ENCODE results near the gene SLC12A9. TPM values are rescaled to one million over a fixed set of nuclear protein-coding genes. Genes with fewer than 3 reads are reported as not detected.

The SLC12A9 gene
- total and polyA plus RNA-seq, 2 of the 8 experiments (the other 6 are each of a cell fraction or from before 2014, with no cell fraction given) = 31.4 to 40.1 TPM

- peak within 1 kb of the TSS; percentile 90 to 92 for H3K4me2 ChIP-seq (ENCODE audit: insufficient read depth in 1 of 2, low read depth in 2 of 2, low read length in 2 of 2)
- H3K36me3 ChIP-seq (ENCODE audit: control insufficient read depth in 2 of 4, insufficient read depth in 4 of 4, low read length in 3 of 4) = peaks cover 9 to 14% (median 13%) of the 10 kb centered on the region in 4 experiments; a peak in 7 of 8 replicates
- H3K4ac ChIP-seq (replicated peaks; ENCODE audit: insufficient read length, low read depth, low read length) = peak within 1 kb of the TSS; percentile 96
- H4K91ac ChIP-seq (replicated peaks; ENCODE audit: insufficient read length, low read length) = peak within 1 kb of the TSS; percentile 68
- peaks cover 5% of the 10 kb centered on the region; the same call in 1 of the 2 replicates for H3K79me1 ChIP-seq (ENCODE audit: low read depth, low read length)
- peaks cover 0 to 13% (median 10%) of the 10 kb centered on the region in 4 experiments; a peak in 6 of 7 replicates for H3K4me1 ChIP-seq (replicated peaks in 1 of 4; ENCODE audit: control insufficient read depth in 3 of 4, insufficient read depth in 4 of 4, low read length in 3 of 4)
- peaks cover 15% of the 10 kb centered on the region for H3K23me2 ChIP-seq (ENCODE audit: low read depth, low read length)
- H4K8ac ChIP-seq (ENCODE audit: extremely low read depth, insufficient read depth, low read length) = peak within 1 kb of the TSS; percentile 91
- DNase-seq (ENCODE audit: low read depth in 1 of 2, low spot score in 2 of 2) = peak in 1 of 2 experiments; percentile 93
- no peak for FAIRE-seq
- H3K9me3 ChIP-seq (ENCODE audit: insufficient read depth in 2 of 2, low read depth in 1 of 2, low read length in 1 of 2) = no peaks in the 10 kb centered on the region
- H3K18ac ChIP-seq (ENCODE audit: extremely low read depth, low read length) = peak within 1 kb of the TSS; percentile 60
- CTCF ChIA-PET (ENCODE audit: partially characterized antibody) = interaction anchor here (0.6 to 3.9 kb wide), 21 partner anchors 8 to 238 kb away, joined by 3 to 65 read pairs (median 3); partner anchors contain the start of genes SLC12A9 and UFSP1
- peaks cover 7 to 38% of the 10 kb centered on the region in 2 experiments for H3K79me2 ChIP-seq (ENCODE audit: control insufficient read depth in 1 of 2, insufficient read depth in 2 of 2, low read length in 2 of 2)
- peaks cover 14 to 24% of the 10 kb centered on the region in 2 experiments for H4K20me1 ChIP-seq (replicated peaks in 1 of 2; ENCODE audit: control insufficient read depth in 1 of 2, insufficient read depth in 2 of 2, low read length in 2 of 2)
- no peak within 1 kb of the TSS for H2BK20ac ChIP-seq (ENCODE audit: low read length)
- H3K4me3 ChIP-seq (ENCODE audit: extremely low read depth in 1 of 4, insufficient read depth in 2 of 4, low read depth in 3 of 4, low read length in 4 of 4) = peak within 1 kb of the TSS; percentile 88 to 100 (median 92)
- no peaks in the 10 kb centered on the region for H3K27me3 ChIP-seq (replicated peaks in 1 of 4; ENCODE audit: control insufficient read depth in 3 of 4, extremely low read depth in 1 of 4, insufficient read depth in 3 of 4, low read length in 3 of 4)
- H3K56ac ChIP-seq (replicated peaks; ENCODE audit: insufficient read length, low read depth, low read length) = peak within 1 kb of the TSS; percentile 78
- H2BK12ac ChIP-seq (ENCODE audit: low read depth, low read length) = peak within 1 kb of the TSS; percentile 44; the same call in 1 of the 2 replicates
- WGBS, 2 experiments (ENCODE audit: extremely low coverage in 1 of 2, insufficient coverage in 1 of 2, insufficient read length in 1 of 2, insufficient replicate concordance in 2 of 2, low coverage in 1 of 2, low lambda C conversion rate in 2 of 2, missing lambda C conversion rate in 1 of 2) = 1% methylated on average over 27 of the region's 80 CpGs; no CpG with 5 or more reads in 1 of the 2 experiments
- peak within 1 kb of the TSS; percentile 72; the same call in 1 of the 2 replicates for H2BK15ac ChIP-seq (ENCODE audit: low read length)
- H4K5ac ChIP-seq (ENCODE audit: insufficient read length, low read depth, low read length) = peak within 1 kb of the TSS; percentile 93
- no peak within 1 kb of the TSS for H3K23ac ChIP-seq (ENCODE audit: insufficient read length)
- peak within 1 kb of the TSS; percentile 65 for H2BK120ac ChIP-seq (replicated peaks; ENCODE audit: low read depth, low read length)
- peak within 1 kb of the TSS; percentile 85; the same call in 1 of the 2 replicates for H2AK5ac ChIP-seq (ENCODE audit: low read depth, low read length)
- POLR2A ChIA-PET (ENCODE audit: partially characterized antibody) = interaction anchor here (0.6 to 6.5 kb wide), 31 partner anchors 9 to 465 kb away, joined by 3 to 76 read pairs (median 4); partner anchors contain the start of genes FBXO24, LRCH4, MOSPD3 and POP7
- peak within 1 kb of the TSS; percentile 81 for H3K27ac ChIP-seq (ENCODE audit: low read depth, low read length)
- H2BK5ac ChIP-seq (ENCODE audit: low read depth, low read length) = peak within 1 kb of the TSS; percentile 50; the same call in 1 of the 2 replicates
- H3K14ac ChIP-seq (ENCODE audit: insufficient read length) = peak within 1 kb of the TSS; percentile 50
- peak within 1 kb of the TSS; percentile 81 to 96 (median 88) for H3K9ac ChIP-seq (replicated peaks in 1 of 4; ENCODE audit: extremely low read depth in 1 of 4, low read depth in 3 of 4, low read length in 3 of 4)
- no peak within 1 kb of the TSS; the same call in 1 of the 2 replicates for H2AFZ ChIP-seq (ENCODE audit: low read length)
- TF ChIP-seq POLR2AphosphoS5 (IDR thresholded peaks at IDR 0.05; ENCODE audit: low read depth, low read length) = peak; percentile 80
- no peak for TF ChIP-seq GABPA (IDR thresholded peaks at IDR 0.05; ENCODE audit: borderline replicate concordance, insufficient read depth, low read length)
- no peak for TF ChIP-seq ATF3 (IDR thresholded peaks at IDR 0.05; ENCODE audit: insufficient read depth, low read depth, low read length)
- no peak for TF ChIP-seq BRCA1 (IDR thresholded peaks at IDR 0.05; ENCODE audit: low read depth, low read length)
- TF ChIP-seq TAF7 (optimal IDR thresholded peaks at IDR 0.05; ENCODE audit: borderline replicate concordance, low read depth, low read length) = peak; percentile 1
- TF ChIP-seq, protein P1, sequence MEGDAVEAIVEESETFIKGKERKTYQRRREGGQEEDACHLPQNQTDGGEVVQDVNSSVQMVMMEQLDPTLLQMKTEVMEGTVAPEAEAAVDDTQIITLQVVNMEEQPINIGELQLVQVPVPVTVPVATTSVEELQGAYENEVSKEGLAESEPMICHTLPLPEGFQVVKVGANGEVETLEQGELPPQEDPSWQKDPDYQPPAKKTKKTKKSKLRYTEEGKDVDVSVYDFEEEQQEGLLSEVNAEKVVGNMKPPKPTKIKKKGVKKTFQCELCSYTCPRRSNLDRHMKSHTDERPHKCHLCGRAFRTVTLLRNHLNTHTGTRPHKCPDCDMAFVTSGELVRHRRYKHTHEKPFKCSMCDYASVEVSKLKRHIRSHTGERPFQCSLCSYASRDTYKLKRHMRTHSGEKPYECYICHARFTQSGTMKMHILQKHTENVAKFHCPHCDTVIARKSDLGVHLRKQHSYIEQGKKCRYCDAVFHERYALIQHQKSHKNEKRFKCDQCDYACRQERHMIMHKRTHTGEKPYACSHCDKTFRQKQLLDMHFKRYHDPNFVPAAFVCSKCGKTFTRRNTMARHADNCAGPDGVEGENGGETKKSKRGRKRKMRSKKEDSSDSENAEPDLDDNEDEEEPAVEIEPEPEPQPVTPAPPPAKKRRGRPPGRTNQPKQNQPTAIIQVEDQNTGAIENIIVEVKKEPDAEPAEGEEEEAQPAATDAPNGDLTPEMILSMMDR (IDR thresholded peaks at IDR 0.05; ENCODE audit: control extremely low read depth in 1 of 3, insufficient read depth in 1 of 3, low read depth in 1 of 3, low read length in 3 of 3) = peak; percentile 55 to 63 (median 61)
These were observed 24.9 kb upstream of the SLC12A9 start, which contains the start of gene EPHB4 for GRCh38 chr7:100827330-100828226. Gene EPHB4, minus strand, starts transcription at chr7:100827523. Its CDS starts 493 bp downstream, at chr7:100827030.
